ENCODE data around the gene OR10A2.

GRCh38 chr11:6882751-6883150 is 19.9 kb downstream of the OR10A2 start:
- TF ChIP-seq CTCF (IDR thresholded peaks at IDR 0.05) = no peak
- TF ChIP-seq POLR2A (IDR thresholded peaks at IDR 0.05) = no peak

Data from thyroid gland (tissue), 4 donors.